ENCODE results near the gene BORCS8.
"Not testable (repeated sequence)": the region's sequence is repeated elsewhere in the genome, so short reads cannot be mapped to it uniquely, and the experiment has no call there.

The BORCS8 gene

DNA sequence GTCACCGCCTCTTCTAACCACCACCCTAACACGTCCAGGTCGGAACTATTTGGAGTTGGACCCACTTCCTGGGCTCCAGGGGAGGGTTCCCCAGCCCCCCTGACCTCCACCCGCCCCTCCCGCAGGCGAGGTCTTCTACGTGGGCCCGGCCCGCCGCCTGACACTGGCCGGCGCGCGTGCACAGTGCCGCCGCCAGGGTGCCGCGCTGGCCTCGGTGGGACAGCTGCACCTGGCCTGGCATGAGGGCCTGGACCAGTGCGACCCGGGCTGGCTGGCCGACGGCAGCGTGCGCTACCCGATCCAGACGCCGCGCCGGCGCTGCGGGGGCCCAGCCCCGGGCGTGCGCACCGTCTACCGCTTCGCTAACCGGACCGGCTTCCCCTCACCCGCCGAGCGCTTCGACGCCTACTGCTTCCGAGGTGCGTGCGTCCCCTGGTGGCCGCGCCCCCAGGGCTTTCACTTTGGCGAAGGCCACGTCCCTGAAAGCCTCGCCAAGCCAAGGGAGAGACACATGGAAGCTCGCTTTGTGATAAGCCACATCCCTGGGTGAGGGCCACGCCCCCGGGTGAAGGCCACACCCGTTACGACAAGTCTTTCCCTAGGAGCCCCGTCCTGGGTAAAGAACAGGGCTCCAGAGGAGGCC is 33.0 kb upstream of the BORCS8 start:
- peak; percentile 70 to 81 for DNase-seq (ENCODE audit: low read depth in 1 of 2, low spot score in 1 of 2)
- no peak overlapping the region for H3K27ac ChIP-seq (replicated peaks)
- no peak for TF ChIP-seq POLR2AphosphoS5 (IDR thresholded peaks at IDR 0.05; ENCODE audit: low read depth)
- TF ChIP-seq, protein P1, sequence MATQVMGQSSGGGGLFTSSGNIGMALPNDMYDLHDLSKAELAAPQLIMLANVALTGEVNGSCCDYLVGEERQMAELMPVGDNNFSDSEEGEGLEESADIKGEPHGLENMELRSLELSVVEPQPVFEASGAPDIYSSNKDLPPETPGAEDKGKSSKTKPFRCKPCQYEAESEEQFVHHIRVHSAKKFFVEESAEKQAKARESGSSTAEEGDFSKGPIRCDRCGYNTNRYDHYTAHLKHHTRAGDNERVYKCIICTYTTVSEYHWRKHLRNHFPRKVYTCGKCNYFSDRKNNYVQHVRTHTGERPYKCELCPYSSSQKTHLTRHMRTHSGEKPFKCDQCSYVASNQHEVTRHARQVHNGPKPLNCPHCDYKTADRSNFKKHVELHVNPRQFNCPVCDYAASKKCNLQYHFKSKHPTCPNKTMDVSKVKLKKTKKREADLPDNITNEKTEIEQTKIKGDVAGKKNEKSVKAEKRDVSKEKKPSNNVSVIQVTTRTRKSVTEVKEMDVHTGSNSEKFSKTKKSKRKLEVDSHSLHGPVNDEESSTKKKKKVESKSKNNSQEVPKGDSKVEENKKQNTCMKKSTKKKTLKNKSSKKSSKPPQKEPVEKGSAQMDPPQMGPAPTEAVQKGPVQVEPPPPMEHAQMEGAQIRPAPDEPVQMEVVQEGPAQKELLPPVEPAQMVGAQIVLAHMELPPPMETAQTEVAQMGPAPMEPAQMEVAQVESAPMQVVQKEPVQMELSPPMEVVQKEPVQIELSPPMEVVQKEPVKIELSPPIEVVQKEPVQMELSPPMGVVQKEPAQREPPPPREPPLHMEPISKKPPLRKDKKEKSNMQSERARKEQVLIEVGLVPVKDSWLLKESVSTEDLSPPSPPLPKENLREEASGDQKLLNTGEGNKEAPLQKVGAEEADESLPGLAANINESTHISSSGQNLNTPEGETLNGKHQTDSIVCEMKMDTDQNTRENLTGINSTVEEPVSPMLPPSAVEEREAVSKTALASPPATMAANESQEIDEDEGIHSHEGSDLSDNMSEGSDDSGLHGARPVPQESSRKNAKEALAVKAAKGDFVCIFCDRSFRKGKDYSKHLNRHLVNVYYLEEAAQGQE (IDR thresholded peaks at IDR 0.05; ENCODE audit: insufficient replicate concordance, low read depth): no peak
- TF ChIP-seq, protein P2, sequence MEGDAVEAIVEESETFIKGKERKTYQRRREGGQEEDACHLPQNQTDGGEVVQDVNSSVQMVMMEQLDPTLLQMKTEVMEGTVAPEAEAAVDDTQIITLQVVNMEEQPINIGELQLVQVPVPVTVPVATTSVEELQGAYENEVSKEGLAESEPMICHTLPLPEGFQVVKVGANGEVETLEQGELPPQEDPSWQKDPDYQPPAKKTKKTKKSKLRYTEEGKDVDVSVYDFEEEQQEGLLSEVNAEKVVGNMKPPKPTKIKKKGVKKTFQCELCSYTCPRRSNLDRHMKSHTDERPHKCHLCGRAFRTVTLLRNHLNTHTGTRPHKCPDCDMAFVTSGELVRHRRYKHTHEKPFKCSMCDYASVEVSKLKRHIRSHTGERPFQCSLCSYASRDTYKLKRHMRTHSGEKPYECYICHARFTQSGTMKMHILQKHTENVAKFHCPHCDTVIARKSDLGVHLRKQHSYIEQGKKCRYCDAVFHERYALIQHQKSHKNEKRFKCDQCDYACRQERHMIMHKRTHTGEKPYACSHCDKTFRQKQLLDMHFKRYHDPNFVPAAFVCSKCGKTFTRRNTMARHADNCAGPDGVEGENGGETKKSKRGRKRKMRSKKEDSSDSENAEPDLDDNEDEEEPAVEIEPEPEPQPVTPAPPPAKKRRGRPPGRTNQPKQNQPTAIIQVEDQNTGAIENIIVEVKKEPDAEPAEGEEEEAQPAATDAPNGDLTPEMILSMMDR (IDR thresholded peaks at IDR 0.05; ENCODE audit: insufficient read depth, low read length): peak; percentile 59
- peak overlapping the region; percentile 26 for H3K4me3 ChIP-seq (replicated peaks; ENCODE audit: insufficient read depth, low read length)
- H3K27me3 ChIP-seq (ENCODE audit: insufficient read depth, poor library complexity, severe bottlenecking): peaks cover 17% of the 10 kb centered on the region

DNA sequence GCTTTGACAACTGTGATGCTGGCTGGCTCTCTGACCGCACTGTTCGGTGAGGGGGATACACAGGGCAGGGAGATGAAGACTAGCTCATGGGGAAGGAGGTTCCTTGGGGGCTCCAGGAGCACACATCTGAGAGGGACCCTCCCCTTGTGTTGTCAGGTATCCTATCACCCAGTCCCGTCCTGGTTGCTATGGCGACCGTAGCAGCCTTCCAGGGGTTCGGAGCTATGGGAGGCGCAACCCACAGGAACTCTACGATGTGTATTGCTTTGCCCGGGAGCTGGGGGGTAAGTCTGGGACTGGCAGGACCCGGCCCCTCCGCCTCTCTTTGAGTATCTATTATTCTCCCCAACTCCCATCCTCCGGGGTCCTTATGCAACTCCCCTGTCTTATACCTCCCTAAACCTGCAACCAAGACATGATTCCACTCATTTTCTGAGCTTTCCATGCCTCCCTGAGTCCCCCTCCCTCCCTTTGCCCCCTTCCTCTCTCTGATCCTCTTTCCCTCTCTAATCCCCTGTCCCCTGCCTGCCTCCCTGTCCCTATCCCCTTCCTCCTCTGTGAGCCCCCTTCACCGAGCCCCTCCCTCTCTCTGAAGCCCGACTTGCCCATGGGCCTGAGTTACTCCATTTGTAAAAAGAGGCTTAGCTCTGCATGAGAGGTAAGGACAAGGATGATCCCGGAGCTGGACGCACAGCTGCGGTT is 32.3 kb upstream of the BORCS8 start:
- Histone ChIP-seq H3K27me3 (ENCODE audit: insufficient read depth, poor library complexity, severe bottlenecking) (peaks cover 17% of the 10 kb centered on the region), H3K27ac (replicated peaks) (no peak overlapping the region), H3K4me3 (replicated peaks; ENCODE audit: insufficient read depth, low read length) (peak overlapping the region; percentile 26; the same call in 1 of the 2 replicates)
- TF ChIP-seq GABPA (IDR thresholded peaks at IDR 0.05; ENCODE audit: low read depth): no peak
- no peak for DNase-seq (ENCODE audit: low read depth in 1 of 2, low spot score in 1 of 2)

DNA sequence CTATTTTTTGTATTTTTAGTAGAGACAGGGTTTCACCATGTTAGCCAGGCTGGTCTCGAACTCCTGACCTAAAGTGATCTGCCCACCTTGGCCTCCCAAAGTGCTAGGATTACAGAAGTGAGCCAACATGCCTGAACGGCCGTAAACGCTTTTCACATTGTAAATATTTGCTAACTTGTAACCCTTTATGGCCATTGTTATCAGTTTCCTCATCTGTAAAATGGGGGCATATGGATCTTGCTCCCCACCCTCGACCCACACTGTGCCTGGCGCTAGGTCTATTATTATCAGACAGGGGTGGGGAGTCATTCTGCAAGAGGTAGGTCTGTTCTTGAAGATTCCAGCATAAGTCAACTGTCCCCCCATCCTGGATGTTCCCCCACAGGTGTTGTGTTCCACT is 31.7 kb upstream of the BORCS8 start:
- TF ChIP-seq, protein P2 (IDR thresholded peaks at IDR 0.05; ENCODE audit: insufficient read depth, low read length): no peak
- TF ChIP-seq GABPA (IDR thresholded peaks at IDR 0.05; ENCODE audit: low read depth) (no peak), SPI1 (IDR thresholded peaks at IDR 0.05; ENCODE audit: borderline replicate concordance, low read depth) (no peak), POLR2AphosphoS5 (IDR thresholded peaks at IDR 0.05; ENCODE audit: low read depth) (no peak)
- TF ChIP-seq, protein P1 (IDR thresholded peaks at IDR 0.05; ENCODE audit: insufficient replicate concordance, low read depth): no peak
- Histone ChIP-seq H3K27ac (replicated peaks) (no peak overlapping the region), H3K4me3 (replicated peaks; ENCODE audit: insufficient read depth, low read length) (no peak overlapping the region), H3K27me3 (ENCODE audit: insufficient read depth, poor library complexity, severe bottlenecking) (peaks cover 14% of the 10 kb centered on the region)
- DNase-seq (ENCODE audit: low read depth in 1 of 2, low spot score in 1 of 2): no peak

DNA sequence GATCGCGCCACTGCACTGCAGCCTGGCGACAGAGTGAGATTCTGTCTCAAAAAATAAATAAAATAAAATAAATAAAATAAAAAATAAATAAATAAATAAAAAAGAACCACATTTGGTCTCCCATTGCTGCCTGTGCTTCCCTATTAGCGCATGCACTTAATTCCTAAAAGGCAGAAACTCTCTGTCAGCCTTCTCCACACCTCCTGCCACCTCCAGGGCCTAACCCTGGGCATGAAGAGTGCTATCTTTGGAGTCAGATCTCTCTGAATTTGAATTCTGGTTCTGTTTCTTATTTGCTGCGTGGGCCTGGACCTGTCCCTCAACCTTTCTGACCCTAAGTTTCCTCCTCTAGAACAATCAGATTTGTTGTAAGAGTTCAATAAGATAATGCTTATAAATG is 31.1 kb upstream of the BORCS8 start:
- Histone ChIP-seq H3K27me3 (ENCODE audit: insufficient read depth, poor library complexity, severe bottlenecking) (peaks cover 14% of the 10 kb centered on the region), H3K27ac (replicated peaks) (no peak overlapping the region), H3K4me3 (replicated peaks; ENCODE audit: insufficient read depth, low read length) (no peak overlapping the region)
- DNase-seq (ENCODE audit: low read depth in 1 of 2, low spot score in 1 of 2): no peak
- TF ChIP-seq SPI1 (IDR thresholded peaks at IDR 0.05; ENCODE audit: borderline replicate concordance, low read depth) (no peak), POLR2AphosphoS5 (IDR thresholded peaks at IDR 0.05; ENCODE audit: low read depth) (no peak), GABPA (IDR thresholded peaks at IDR 0.05; ENCODE audit: low read depth) (no peak)
- TF ChIP-seq, protein P2 (IDR thresholded peaks at IDR 0.05; ENCODE audit: insufficient read depth, low read length): no peak
- TF ChIP-seq, protein P1 (IDR thresholded peaks at IDR 0.05; ENCODE audit: insufficient replicate concordance, low read depth): no peak

DNA sequence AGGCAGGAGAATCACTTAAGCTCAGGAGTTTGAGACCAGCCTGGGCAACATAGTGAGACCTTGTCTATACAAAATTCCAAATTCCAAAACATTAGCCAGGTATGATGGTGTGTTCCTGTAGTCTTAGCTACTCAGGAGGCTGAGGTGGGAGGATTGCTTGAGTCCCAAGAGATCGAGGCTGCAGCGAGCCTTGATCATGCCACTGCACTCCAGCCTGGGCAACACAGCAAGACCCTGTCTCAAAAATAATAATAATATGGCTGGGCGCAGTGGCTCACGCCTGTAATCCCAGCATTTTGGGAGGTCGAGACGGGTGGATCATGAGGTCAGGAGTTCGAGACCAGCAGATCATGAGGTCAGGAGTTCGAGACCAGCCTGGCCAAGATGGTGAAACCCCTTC is 29.0 kb upstream of the BORCS8 start:
- DNase-seq (ENCODE audit: low read depth in 1 of 2, low spot score in 1 of 2); H3K4me3 ChIP-seq (replicated peaks; ENCODE audit: insufficient read depth, low read length); H3K27ac ChIP-seq (replicated peaks): not testable (repeated sequence)
- peaks cover 14% of the 10 kb centered on the region for H3K27me3 ChIP-seq (ENCODE audit: insufficient read depth, poor library complexity, severe bottlenecking)

All from HL-60 (cell line).